ENCODE results near the gene ZHX3. TPM values are rescaled to one million over a fixed set of nuclear protein-coding genes. Genes with fewer than 3 reads are reported as not detected.

ZHX3 gene
- total RNA-seq, 1 donor from 2014 or later, result 33.2 TPM

DNA sequence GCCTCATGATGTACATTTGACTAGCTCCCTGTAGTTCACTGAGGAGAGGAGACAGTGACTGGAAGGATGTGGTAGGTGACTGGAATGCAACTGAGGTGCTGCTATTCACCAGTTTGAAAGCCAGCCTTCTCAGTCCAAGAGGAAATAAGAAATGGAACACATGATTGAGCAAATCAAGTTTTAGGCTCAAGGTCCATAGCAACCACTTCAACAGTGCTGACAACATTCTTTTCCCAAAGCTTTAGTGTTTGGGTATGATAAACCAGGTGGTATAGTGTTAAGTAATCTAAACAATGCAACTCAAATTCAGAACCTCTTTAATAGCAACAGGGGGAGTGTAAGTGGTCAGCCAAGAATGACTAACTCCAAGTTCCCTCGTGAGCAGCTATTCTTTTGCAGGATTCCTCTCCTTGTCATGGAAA is 9.2 kb downstream of the ZHX3 start:
- intact Hi-C loops (cut with DNase I), result no loop called here
- no peak for DNase-seq (ENCODE audit: low spot score)

GRCh38 chr20:41307021-41307420 is 10.5 kb downstream of the ZHX3 start:
- DNase-seq (ENCODE audit: low spot score), result no peak
- intact Hi-C loops (cut with DNase I), result no loop called here

DNA sequence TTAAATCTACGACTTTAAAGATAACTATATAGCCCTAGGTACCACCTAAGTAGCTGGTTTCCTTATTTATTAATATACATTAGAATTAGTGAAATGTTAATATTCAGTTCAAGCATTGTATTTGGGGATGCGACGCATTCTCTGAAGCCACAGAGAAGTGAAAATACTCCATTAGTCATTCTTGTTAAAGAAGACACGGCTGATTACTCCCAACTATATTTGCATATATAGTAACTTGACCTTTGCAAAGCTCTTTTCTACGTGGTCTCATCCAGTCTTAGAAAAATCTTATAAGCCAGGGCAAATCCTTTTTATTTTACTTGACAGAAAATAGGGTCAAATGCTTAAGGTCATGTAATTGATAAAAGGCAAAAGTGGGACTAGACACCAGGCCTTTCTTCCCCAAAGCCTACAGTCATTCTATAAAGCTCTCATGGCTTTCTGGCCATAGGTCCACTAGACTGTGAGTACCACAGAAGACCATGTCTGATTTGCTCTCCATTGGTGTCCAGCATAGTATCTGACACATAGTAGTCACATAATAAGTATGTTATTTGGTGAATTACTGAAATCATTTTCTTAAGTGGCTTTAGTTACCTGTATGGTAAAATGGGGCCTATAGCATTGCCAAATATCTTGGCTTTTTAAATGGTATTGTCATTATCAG is 11.3 kb downstream of the ZHX3 start:
- intact Hi-C loops (cut with DNase I), result no loop called here
- DNase-seq (ENCODE audit: low spot score), result no peak

- intact Hi-C loops (cut with DNase I), result no loop called here
- no peak for DNase-seq (ENCODE audit: low spot score)
Observed at GRCh38 chr20:41304424-41305079, 13.0 kb downstream of the ZHX3 start.

- no peak for DNase-seq (ENCODE audit: low spot score)
- intact Hi-C loops (cut with DNase I), result no loop called here
Observed at GRCh38 chr20:41304002-41304401, 13.5 kb downstream of the ZHX3 start.

- intact Hi-C loops (cut with DNase I), result no loop called here
Observed at GRCh38 chr20:41300886-41301285, 16.6 kb downstream of the ZHX3 start.

GRCh38 chr20:41300383-41300782 is 17.1 kb downstream of the ZHX3 start:
- DNase-seq (ENCODE audit: low spot score), result no peak
- intact Hi-C loops (cut with DNase I), result no loop called here

More at GRCh38 chr20:41300886-41301285, 16.6 kb downstream of the ZHX3 start:
- DNase-seq (ENCODE audit: low spot score), result no peak

GRCh38 chr20:41299899-41300298 is 17.6 kb downstream of the ZHX3 start:
- intact Hi-C loops (cut with DNase I), result no loop called here

DNA sequence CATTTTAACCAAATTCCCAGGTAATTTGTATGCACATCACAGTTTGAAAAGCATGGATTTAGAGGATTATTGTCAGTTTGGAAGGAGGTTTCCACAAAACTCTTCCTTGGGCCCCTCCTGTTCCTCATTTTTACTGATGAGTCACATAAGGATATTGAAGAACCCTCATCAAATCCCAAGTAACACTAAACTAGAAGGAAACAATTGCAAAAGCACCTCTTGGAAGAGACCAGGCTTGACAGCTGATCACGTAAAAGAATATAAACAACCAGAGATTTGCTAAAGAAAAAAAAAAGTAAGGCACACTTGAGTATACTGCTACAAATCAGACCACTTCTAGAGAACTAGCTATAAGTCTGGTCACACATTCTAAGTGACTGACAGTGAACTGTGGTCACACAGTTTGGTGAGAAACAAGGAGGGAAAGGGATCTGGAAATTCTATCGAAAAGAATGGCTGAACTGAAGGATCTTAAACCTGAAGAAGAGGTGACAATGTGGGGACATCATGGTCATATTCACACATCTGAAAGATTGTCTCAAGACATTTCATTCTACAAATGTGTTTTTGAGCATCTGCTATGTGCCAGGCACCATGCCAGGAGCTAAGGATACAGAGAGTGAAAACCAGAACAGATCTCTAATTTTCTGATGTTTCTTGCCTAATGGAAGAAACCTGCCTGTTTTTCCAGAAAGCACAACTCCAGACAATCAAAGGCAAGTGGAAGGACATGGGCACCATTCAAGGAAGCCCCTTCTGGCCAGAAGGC is 24.1 kb downstream of the ZHX3 start:
- no peak for DNase-seq (ENCODE audit: low spot score)
- intact Hi-C loops (cut with DNase I), result no loop called here

More at GRCh38 chr20:41299899-41300298, 17.6 kb downstream of the ZHX3 start:
- no peak for DNase-seq (ENCODE audit: low spot score)

- DNase-seq (ENCODE audit: low spot score), result no peak
- intact Hi-C loops (cut with DNase I), result no loop called here
Observed at GRCh38 chr20:41290804-41291389, 26.6 kb downstream of the ZHX3 start.

- DNase-seq (ENCODE audit: low spot score), result no peak
- intact Hi-C loops (cut with DNase I), result no loop called here
Observed at GRCh38 chr20:41287327-41287726, 30.2 kb downstream of the ZHX3 start.

- intact Hi-C loops (cut with DNase I), result no loop called here
- DNase-seq (ENCODE audit: low spot score), result no peak
Observed at GRCh38 chr20:41286240-41286851, 31.2 kb downstream of the ZHX3 start.

GRCh38 chr20:41279546-41280225 is 37.8 kb downstream of the ZHX3 start:
- no peak for DNase-seq (ENCODE audit: low spot score)
- intact Hi-C loops (cut with DNase I), result no loop called here

DNA sequence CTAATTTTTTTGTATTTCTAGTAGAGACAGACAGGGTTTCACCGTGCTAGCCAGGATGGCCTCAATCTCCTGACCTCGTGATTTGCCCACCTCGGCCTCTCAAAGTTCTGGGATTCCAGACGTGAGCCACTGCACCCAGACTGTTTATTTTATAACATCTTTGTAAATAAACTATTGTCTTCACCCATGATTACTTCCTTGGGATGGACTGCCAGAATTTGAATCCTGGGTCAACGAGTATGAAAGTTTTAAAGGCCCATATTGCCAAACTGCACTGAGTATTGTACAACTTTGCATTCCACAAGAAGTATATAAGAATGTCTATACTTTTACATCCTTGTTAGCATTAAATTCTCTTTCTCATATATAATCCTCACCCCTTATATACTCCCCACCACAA is 38.6 kb downstream of the ZHX3 start:
- intact Hi-C loops (cut with DNase I), result no loop called here
- DNase-seq (ENCODE audit: low spot score), result no peak

DNA sequence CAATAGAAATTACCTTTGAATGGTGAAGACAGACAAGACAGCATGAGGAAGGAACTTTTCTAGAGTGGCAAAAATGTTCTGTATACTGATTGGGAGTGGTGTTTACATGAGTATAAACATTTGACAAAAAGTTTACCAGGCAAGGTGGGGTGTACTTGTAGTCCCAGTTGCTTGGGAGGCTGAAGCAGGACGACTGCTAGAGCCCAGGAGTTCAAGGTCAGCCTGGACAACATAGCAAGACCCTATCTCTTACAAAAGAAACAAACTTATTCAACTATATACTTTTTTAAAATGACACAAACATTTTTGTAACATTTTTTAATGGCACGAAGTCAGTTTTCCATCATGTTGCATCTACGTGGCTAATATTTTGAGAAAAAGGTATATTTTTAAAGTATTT is 40.5 kb downstream of the ZHX3 start:
- no peak for DNase-seq (ENCODE audit: low spot score)
- intact Hi-C loops (cut with DNase I), result no loop called here

- intact Hi-C loops (cut with DNase I), result no loop called here
- no peak for DNase-seq (ENCODE audit: low spot score)
Observed at GRCh38 chr20:41276317-41276751, 41.2 kb downstream of the ZHX3 start.

- intact Hi-C loops (cut with DNase I), result no loop called here
- no peak for DNase-seq (ENCODE audit: low spot score)
Observed at GRCh38 chr20:41275301-41275731, 42.2 kb downstream of the ZHX3 start.

DNA sequence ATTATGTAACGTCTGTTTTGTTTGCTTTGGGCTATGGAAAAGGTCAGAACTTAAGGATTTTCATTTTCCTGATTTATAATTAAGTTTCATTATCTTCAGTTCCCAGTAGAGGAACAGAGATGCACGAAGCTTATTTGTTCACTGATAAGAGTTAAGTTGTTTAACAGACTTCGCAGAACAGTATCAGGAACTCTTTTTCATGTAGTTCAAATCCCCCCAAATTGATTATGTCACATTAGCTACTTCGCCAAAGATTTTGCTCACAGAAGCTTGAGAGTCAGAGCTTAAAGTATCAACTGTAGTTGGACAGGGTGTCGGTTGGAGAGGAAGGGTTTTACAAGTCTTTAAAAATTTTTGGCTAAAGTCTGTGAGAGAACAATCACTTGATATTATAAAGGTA is 43.4 kb downstream of the ZHX3 start:
- no peak for DNase-seq (ENCODE audit: low spot score)
- intact Hi-C loops (cut with DNase I), result no loop called here

GRCh38 chr20:41273445-41273844 is 44.1 kb downstream of the ZHX3 start:
- intact Hi-C loops (cut with DNase I), result no loop called here

More at GRCh38 chr20:41273445-41273844, 44.1 kb downstream of the ZHX3 start:
- DNase-seq (ENCODE audit: low spot score), result no peak

All from cardiac septum (tissue), 1 donor.